ENCODE measurements around the gene CFAP52.

DNA sequence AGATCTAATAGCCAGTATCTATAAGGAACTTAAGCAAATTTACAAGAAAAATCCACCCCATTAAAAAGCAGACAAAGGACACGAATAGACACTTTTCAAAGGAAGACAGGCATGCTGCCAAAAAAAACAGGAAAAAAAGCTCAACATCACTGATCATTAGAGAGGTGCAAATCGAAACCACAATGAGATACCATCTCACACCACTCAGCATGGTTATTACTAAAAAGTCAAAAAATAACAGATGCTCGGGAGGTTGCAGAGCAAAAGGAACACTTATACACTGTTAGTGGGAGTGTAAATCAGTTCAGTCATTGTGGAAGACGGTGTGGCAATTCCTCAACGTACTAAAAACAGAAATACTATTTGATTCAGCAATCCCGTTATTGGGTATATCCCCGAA is 10.4 kb upstream of the CFAP52 start:
- TF ChIP-seq, protein P1, sequence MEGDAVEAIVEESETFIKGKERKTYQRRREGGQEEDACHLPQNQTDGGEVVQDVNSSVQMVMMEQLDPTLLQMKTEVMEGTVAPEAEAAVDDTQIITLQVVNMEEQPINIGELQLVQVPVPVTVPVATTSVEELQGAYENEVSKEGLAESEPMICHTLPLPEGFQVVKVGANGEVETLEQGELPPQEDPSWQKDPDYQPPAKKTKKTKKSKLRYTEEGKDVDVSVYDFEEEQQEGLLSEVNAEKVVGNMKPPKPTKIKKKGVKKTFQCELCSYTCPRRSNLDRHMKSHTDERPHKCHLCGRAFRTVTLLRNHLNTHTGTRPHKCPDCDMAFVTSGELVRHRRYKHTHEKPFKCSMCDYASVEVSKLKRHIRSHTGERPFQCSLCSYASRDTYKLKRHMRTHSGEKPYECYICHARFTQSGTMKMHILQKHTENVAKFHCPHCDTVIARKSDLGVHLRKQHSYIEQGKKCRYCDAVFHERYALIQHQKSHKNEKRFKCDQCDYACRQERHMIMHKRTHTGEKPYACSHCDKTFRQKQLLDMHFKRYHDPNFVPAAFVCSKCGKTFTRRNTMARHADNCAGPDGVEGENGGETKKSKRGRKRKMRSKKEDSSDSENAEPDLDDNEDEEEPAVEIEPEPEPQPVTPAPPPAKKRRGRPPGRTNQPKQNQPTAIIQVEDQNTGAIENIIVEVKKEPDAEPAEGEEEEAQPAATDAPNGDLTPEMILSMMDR (IDR thresholded peaks at IDR 0.05): no peak
- TF ChIP-seq POLR2A (IDR thresholded peaks at IDR 0.05) (no peak), POLR2AphosphoS5 (IDR thresholded peaks at IDR 0.05) (no peak)
